HG03558 (cell line): ENCODE results near the gene CCT2.

Experiments used
- ATAC-seq: cut with Tn5 transposase; IDR thresholded peaks from one replicate; pipeline ENCODE4 v1.9.1; 2021; ENCODE audit warnings: moderate number of reproducible peaks; ENCODE audit not compliant: unreplicated experiment; ENCODE audit errors: extremely low read depth

Gene CCT2

DNA sequence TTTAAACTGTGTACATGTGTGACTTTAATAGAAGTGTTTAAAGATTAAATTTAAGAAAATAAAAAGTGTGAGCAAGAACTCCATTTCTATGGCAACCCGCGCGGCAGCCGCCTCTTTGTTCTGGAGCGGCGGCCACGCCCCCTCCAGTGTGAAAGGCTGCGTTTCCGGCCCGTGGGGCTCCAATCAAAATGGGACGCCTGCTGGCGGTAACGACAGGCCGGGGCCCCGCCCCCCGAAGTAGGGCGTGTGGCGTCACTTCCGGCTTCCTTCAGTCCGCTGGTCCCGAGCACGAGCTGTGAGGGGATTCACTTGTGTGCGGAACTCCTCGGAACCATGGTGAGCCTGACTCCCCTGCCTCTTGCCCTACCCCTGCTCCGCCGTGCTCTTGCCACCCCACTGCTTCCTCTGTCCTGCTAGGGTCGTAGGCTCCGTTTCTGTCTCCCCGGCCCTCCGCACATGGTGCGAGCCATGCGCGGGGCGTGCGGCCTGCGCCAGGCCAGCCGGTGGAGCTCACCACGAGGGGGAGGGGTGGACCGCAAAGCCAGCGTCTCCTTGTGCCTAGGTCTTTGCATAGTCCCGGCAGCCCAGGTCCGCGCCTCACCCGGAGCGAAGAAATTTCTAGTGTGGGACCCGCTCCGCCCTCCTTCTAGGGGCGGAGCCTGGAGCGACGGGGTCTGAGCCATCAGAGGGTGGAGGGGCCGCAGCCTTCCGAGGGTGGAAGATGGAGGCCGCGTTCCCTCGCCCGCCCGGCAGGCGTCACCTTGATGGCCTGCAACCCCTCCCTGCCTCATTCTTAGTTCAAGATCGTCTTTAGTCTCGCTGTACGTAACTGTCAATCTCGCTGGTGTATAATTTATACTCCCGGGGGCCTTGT is at the start of gene CCT2:
Gene CCT2, plus strand, starts transcription at position 271 of the 874 bp plus-strand sequence. Its CDS starts 63 bp downstream, at position 334.
- ATAC-seq: peak; percentile 90

DNA sequence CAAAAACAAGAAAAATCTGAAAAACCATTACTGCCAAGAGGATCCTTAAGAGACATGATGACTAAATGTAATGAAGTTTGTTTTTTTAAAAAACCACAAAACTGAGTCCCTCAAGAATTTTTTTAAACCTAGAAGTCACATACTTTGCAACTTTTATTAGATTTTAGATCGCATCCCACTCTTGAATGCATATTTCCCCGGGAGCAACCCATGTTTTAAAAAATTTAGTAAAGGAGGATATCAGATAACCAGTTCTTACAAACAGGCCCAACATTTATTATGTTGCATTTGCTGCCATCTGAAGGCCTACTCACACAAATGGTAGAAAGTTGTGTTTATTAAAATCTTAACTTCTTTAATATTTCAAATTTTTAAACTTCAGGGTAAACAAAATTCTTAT is 44.3 kb upstream of the CCT2 start:
- no peak for ATAC-seq

DNA sequence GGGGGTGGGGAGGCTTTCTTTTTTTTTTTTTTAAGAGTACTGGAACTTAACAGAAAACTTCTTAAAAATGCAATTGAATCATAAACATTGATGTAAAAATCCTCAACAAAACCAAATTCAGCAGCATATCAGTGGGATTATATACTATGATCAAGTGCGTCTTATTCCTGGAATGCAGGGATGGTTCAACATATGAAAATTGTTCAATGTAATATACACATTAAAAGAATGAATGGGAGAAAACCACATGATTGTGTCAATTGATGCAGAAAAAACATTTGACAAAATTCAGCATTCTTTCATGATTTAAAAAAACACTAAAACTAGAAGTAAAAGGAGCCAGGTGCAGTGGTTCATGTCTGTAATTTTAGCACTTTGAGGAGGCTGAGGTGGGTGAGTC is 41.2 kb upstream of the CCT2 start:
- no peak for ATAC-seq

DNA sequence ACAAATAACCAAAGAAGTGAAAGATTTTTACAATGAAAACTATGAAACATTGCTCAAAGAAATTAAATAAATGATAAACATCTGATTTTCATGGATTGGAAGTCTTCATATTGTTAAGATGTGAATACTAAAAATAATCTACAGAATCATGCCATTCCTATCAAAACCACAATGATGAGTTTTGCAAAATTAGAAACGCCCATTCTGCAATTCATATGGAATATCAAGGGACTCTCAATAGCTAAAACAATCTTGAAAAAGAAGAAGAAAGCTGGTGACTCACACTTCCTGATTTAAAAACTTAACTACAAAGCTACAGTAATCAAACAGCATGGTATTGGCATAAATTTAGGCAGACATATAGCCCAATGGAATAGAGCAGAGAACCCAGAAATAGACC is 40.2 kb upstream of the CCT2 start:
- no peak for ATAC-seq

DNA sequence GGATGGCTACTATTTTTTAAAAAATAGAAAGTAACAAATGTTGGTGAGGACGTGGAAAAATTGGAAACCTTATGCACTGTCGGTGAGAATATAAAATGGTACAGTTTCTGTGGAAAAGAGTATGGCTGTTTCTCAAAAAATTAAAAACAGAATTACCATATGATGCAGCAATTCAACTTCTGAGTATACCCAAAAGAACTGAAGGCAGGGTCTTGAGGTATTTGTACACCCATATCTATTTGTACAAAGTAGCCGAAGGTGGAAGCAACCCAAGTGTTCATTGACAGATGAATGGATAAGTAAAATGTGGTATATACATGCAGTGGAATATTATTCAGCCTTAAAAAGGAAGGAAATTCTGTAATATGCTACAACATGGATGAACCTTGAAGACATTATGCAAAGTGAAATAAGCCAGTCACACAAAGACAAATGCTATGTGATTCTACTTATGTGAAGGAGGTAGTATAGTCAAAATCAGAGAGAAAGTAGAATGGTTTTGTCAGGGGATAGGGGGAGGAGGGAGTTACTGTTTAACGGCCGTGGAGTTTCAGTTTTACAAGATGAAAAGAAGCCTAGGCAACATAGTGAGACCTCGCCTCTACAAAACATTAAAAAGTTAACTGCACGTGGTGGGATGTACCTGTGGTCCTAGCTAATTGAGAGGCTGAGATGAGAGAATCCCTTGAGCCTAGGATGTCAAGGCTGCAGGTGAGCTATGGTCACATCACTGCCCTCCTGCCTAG is 38.4 kb upstream of the CCT2 start:
- no peak for ATAC-seq

GRCh38 chr12:69548687-69549086 is 36.6 kb upstream of the CCT2 start:
- ATAC-seq: no peak

DNA sequence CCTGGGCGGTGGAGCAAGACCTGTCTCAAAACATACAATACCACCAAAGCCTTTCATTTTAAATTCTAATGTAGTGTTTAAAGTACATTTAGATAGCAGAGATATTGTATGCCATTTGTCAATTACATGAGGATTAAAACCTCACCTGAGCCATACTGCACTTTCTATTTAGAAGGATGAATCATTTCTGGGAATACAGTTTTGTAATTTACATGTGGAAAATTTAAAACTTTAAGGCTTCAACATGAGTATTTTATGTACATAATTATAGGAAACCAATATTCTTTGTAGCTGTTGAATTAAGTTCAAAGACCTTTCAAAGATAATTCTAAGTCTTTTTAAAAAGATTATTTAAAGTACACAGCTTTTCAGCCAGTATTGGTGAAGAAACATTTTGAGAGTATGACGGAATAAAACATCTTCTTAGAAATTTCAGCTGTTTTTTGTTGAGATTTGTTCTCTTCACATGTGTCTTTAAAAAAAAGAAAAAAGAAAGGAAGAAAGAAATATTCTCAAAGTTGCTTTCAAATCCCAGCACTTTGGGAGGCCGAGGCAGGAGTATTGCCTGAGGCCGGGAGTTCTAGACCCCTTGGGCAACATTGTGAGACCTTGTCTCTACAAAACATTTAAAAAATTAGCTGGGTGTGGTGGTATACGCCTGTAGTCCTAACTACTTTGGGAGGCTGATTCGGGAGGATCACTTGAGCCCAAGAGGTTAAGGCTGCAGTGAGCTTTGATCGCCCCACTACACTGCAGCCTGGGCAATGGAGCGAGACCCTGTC is 34.5 kb upstream of the CCT2 start:
- ATAC-seq: no peak

GRCh38 chr12:69553628-69554248 is 31.5 kb upstream of the CCT2 start:
- no peak for ATAC-seq

DNA sequence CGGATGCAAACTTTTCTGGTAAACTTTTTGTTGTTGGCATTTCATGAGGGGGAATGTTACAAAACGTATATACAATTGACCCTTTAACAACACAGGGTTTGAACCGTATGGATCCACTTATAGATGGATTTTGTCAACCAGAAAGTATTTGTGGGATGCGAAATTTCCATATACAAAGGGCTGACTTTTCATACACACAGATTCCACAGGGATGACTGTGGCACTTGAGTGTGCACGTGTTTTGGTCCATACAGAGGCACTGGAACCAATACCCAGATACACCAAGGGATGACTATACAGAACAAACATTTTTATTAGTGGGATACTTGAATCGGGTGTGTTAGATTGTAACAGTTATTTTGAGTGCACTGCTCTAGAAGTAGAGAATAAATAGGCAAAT is 29.8 kb upstream of the CCT2 start:
- no peak for ATAC-seq

GRCh38 chr12:69556383-69556782 is 28.9 kb upstream of the CCT2 start:
- no peak for ATAC-seq

DNA sequence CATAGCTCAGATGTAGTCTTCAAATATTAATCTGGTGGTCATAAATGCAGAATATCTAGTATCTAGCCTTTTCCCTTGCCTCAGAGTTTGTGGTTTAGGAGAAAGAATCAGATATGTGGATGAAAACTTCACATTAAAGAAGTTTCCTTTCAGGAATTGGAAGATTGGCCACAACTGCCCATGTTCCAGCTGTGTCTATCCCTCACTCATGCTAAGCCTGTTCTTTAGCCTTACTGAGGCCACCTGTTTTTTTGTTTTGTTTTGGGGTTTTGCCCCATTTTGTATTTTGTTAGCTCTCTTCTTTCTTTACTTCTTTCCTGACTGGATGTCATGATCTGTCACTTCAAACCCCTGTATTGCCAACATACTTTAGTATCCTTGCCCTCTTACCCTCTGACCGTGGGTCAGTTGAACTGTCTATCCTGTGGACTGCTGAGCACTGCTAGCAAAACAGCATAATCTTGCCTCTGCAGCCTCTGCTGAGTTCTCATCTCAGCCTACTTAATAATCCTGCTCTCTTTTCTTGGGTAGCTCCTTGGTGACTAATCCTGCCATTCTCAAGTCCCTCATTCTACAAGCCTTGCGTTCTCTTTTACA is 22.0 kb upstream of the CCT2 start:
- no peak for ATAC-seq

- no peak for ATAC-seq
Observed at GRCh38 chr12:69566603-69567002, 18.7 kb upstream of the CCT2 start.

DNA sequence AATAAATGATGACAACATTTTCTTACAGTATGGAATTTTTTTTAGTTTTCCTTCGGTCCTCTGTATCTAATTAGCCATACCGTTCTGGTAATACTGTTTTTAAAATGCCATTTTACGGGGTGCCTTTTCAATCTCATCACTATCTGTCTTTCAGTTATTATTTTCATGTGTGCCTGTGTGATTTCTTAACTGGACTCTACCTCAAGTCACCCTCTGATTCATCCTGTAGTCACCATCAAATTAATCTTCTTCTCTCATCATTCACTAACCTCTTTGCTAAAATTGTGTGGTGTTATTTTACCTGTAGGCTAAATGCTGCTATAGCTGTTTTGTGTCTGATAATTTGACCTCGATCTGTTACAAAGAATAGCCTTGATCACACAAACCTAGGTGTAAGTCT is 16.0 kb upstream of the CCT2 start:
- ATAC-seq: no peak

- ATAC-seq: no peak
Observed at GRCh38 chr12:69570000-69570516, 15.2 kb upstream of the CCT2 start.

DNA sequence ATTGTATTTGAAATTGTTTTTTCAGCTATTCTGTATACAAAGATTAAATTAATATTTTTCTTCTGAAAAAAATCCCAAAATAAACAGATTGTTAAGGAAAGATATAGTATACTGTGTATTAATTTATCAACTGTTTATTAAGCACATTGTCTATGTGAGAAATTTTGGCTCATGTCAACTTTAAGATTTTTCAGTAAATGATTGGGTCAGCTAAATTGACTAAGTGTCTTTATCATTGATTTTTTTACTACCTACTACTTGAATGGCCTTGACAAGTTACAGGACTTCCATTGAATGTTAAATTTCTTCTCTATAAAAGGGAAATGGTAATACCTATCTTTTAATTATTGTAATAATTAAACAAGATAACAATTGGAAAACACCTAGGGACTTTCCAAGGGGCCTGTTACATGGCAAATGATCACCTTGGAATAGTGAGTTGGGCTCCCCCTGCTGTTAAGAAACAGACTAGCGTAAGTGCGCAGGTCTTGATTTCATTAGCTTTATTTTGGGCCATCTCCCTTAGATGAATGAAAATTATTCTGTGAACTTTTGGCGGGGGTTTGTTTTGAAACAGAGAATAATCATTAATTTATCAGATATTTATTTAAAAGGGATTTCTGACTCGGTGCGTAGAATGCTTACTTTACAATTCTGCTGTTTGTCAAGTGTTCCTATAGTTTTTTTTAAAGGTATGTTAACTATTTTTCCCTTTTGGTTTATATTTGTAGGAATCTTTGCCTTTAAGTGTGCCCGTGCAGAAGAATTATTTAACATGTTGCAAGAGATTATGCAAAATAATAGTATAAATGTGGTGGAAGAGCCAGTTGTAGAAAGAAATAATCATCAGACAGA is 14.5 kb upstream of the CCT2 start:
- ATAC-seq: peak; percentile 62

GRCh38 chr12:69575346-69575745 is 9.9 kb upstream of the CCT2 start:
- ATAC-seq: no peak

DNA sequence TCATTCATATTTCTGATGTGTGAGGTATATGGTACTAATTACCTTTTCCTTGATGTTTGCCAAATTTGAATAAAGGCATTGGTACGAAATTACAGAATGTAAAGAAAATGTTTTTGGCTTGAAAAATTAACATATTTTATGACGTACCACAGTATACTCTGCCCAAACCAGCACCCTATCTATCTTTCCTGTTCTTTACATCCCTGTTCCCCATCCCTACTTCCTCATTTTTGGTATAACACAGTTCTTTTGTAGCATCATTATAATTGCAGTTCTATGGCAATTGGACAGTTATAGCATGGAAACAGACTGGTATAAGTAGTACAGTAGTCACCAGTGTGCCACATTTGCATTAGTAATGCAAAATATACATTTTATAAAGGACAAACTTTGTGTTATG is 7.0 kb upstream of the CCT2 start:
- ATAC-seq: no peak

DNA sequence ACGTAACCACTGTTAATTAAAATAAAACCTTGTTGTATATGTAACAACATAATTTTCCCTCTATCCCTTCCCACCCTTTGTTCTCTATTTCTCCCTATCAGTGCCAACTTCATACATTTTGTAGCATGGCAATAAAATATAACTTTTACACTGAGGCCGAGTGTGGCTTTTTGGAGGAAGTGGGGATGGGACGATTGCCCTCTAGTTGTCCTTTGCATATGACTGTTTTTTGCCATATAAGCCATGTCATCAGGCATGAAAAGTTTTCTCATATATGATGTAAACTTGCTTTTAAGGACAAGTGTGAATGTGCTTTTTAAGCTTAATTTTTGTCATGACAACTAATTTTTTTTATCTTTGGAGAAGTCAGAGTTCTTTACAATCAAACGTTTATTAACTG is 6.2 kb upstream of the CCT2 start:
- no peak for ATAC-seq

- ATAC-seq: no peak
Observed at GRCh38 chr12:69580074-69580473, 5.2 kb upstream of the CCT2 start.
